Upper lobe of left lung (tissue), 4 donors: ENCODE results near the gene CCL2.

Experiments used
- EP300 ChIP-seq, 4 donors: sonication (generic); formaldehyde crosslinking; IDR thresholded peaks; one replicate each; pipeline ENCODE4 v1.5.1; 2017; ENCODE audit warnings: antibody characterized with exemption in 4 of 4, control low read depth in 2 of 4
- POLR2A ChIP-seq, 4 donors: fragments of 450-650 bp; IDR thresholded peaks; one replicate each; pipeline ENCODE4 v1.5.1; 2016 to 2017; ENCODE audit warnings: antibody characterized with exemption in 4 of 4, mild to moderate bottlenecking in 2 of 4
- POLR2AphosphoS5 ChIP-seq, 2 donors: sonication (generic); formaldehyde crosslinking; IDR thresholded peaks; one replicate each; pipeline ENCODE4 v1.5.1; 2017; ENCODE audit warnings: antibody characterized with exemption in 2 of 2
- TF ChIP-seq, protein P1 (sequence below), 6 experiments: fragments of 450-650 bp in 4 of 6; fragments of 200-600 bp in 2 of 6; sonication (generic) in 2 of 6; IDR thresholded peaks; one replicate each; pipeline ENCODE4 v1.5.1; 2016 to 2019; ENCODE audit warnings: antibody characterized with exemption in 6 of 6

DNA sequence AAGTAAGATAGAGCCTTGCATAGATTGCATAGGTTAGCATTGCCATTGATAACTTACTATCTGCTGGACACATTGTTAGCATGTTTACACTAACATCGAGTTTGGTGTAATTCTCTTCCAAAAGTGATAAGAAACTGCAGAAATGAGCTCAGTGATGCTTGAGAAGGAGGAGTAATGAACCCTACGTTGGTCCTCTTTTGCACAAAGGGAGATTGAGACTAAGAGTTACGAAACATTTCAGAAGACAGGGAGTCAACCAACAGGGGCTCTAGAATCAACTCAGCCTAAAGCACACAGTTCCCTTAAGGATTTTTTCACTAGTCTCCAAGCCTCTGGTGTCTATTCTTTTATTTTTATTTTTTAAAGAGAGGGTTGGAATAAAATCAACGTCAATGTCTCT lies 21.7 kb downstream of the CCL2 start:
- no peak for TF ChIP-seq POLR2AphosphoS5 (IDR thresholded peaks at IDR 0.05)
- TF ChIP-seq, protein P1, sequence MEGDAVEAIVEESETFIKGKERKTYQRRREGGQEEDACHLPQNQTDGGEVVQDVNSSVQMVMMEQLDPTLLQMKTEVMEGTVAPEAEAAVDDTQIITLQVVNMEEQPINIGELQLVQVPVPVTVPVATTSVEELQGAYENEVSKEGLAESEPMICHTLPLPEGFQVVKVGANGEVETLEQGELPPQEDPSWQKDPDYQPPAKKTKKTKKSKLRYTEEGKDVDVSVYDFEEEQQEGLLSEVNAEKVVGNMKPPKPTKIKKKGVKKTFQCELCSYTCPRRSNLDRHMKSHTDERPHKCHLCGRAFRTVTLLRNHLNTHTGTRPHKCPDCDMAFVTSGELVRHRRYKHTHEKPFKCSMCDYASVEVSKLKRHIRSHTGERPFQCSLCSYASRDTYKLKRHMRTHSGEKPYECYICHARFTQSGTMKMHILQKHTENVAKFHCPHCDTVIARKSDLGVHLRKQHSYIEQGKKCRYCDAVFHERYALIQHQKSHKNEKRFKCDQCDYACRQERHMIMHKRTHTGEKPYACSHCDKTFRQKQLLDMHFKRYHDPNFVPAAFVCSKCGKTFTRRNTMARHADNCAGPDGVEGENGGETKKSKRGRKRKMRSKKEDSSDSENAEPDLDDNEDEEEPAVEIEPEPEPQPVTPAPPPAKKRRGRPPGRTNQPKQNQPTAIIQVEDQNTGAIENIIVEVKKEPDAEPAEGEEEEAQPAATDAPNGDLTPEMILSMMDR (IDR thresholded peaks at IDR 0.05), result no peak
- TF ChIP-seq POLR2A (IDR thresholded peaks at IDR 0.05), result no peak
- TF ChIP-seq EP300 (IDR thresholded peaks at IDR 0.05), result no peak
